Ishikawa (cell line): ENCODE data around the gene EVA1A.

ENCODE experiments used
- CEBPB ChIP-seq: IDR thresholded peaks from 2 replicates; pipeline ENCODE4 v1.6.1; 2012
- CREB1 ChIP-seq: IDR thresholded peaks from 2 replicates; pipeline ENCODE4 v1.6.1; 2012; ENCODE audit warnings: low read depth
- EGR1 ChIP-seq: IDR thresholded peaks from 2 replicates; pipeline ENCODE4 v1.6.1; 2012
- EP300 ChIP-seq: IDR thresholded peaks from 2 replicates; pipeline ENCODE4 v1.6.1; 2012; ENCODE audit warnings: borderline replicate concordance
- FOXM1 ChIP-seq: IDR thresholded peaks from 2 replicates; pipeline ENCODE4 v1.6.1; 2012; ENCODE audit warnings: low read depth, borderline replicate concordance
- MAX ChIP-seq: IDR thresholded peaks from 2 replicates; pipeline ENCODE4 v1.6.1; 2012
- NFIC ChIP-seq: IDR thresholded peaks from 2 replicates; pipeline ENCODE4 v1.6.1; 2012
- RAD21 ChIP-seq: IDR thresholded peaks from 2 replicates; pipeline ENCODE4 v1.6.1; 2012; ENCODE audit warnings: low read depth
- REST ChIP-seq: IDR thresholded peaks from 2 replicates; pipeline ENCODE4 v1.6.1; 2012; ENCODE audit warnings: low read depth, mild to moderate bottlenecking
- TAF1 ChIP-seq: IDR thresholded peaks from 2 replicates; pipeline ENCODE4 v1.6.1; 2012; ENCODE audit warnings: low read depth, mild to moderate bottlenecking
- TCF12 ChIP-seq: IDR thresholded peaks from 2 replicates; pipeline ENCODE4 v1.6.1; 2012; ENCODE audit warnings: low read depth
- TEAD4 ChIP-seq: IDR thresholded peaks from 2 replicates; pipeline ENCODE4 v1.6.1; 2012
- USF1 ChIP-seq: IDR thresholded peaks from 2 replicates; pipeline ENCODE4 v1.6.1; 2012
- YY1 ChIP-seq: IDR thresholded peaks from 2 replicates; pipeline ENCODE4 v1.6.1; 2012; ENCODE audit warnings: low read depth
- ZBTB7A ChIP-seq: IDR thresholded peaks from 2 replicates; pipeline ENCODE4 v1.6.1; 2012; ENCODE audit warnings: low read depth

Gene EVA1A

GRCh38 chr2:75560022-75560767 is 544 bp downstream of the EVA1A start:
- TF ChIP-seq RAD21 (peak; percentile 43), REST (no peak), ZBTB7A (peak; percentile 86; the same call in 1 of the 2 replicates), CREB1 (no peak)

GRCh38 chr2:75559680-75560021 is 1.1 kb downstream of the EVA1A start:
- TF ChIP-seq EP300 (no peak), CEBPB (no peak), TAF1 (no peak), REST (no peak), YY1 (no peak), ZBTB7A (no peak)

GRCh38 chr2:75558786-75559679 is 1.7 kb downstream of the EVA1A start:
- TF ChIP-seq CEBPB (peak; percentile 26; the same call in 1 of the 2 replicates), REST (no peak), NFIC (no peak), FOXM1 (no peak), EGR1 (no peak)

GRCh38 chr2:75558136-75558535 is 2.6 kb downstream of the EVA1A start:
- no peak for TF ChIP-seq ZBTB7A
- TF ChIP-seq USF1 = no peak
- TF ChIP-seq FOXM1 = no peak
- no peak for TF ChIP-seq RAD21
- no peak for TF ChIP-seq MAX
- no peak for TF ChIP-seq NFIC
- TF ChIP-seq EP300 = no peak
- no peak for TF ChIP-seq EGR1
- no peak for TF ChIP-seq TAF1
- no peak for TF ChIP-seq CEBPB
- TF ChIP-seq TEAD4 = no peak
- no peak for TF ChIP-seq CREB1
- no peak for TF ChIP-seq TCF12
- TF ChIP-seq YY1 = no peak
- TF ChIP-seq REST = no peak
